PC-3 (cell line): ENCODE data around the gene TCEANC. TPM values are rescaled to one million over a fixed set of nuclear protein-coding genes. Genes with fewer than 3 reads are reported as not detected.

Source experiments
- ATAC-seq: fragments of 200-7000 bp; cut with Tn5 transposase; 2 replicates; pipeline ENCODE4 v1.9.1; 2020; ENCODE audit warnings: mild to moderate bottlenecking, moderate library complexity
- BruUV-seq: library from RNA; stranded (reverse); fragments of 400-500 nt; replicated peaks from 2 replicates; lab custom pipeline; 2021; lab: Mats Ljungman, UMichigan
- CTCF ChIA-PET: fragments of 300-600 bp; sonication (Branson Sonifier 250); formaldehyde crosslinking; loops from one replicate; lab custom pipeline; 2022; ENCODE audit warnings: antibody characterized with exemption; lab: Charles Lee
- POLR2A ChIA-PET: fragments of 300-600 bp; sonication (Branson Sonifier 250); formaldehyde crosslinking; loops from one replicate; lab custom pipeline; 2022; ENCODE audit warnings: antibody characterized with exemption; ENCODE audit not compliant: unreplicated experiment; lab: Charles Lee
- DNase-seq: peaks from one replicate; pipeline ENCODE4 v3.0.0-alpha.2; 2015
- H2AFZ ChIP-seq: fragments of 300-600 bp; sonication (generic); 2 replicates; pipeline ENCODE4 v1.6.0; 2016; ENCODE audit warnings: antibody characterized with exemption, low read length
- H3F3A ChIP-seq: fragments of 300-600 bp; sonication (generic); one replicate; pipeline ENCODE4 v1.6.0; 2017; ENCODE audit warnings: antibody characterized with exemption, low read length, control low read depth, mild to moderate bottlenecking; ENCODE audit not compliant: unreplicated experiment
- H3K27ac ChIP-seq: fragments of 300-600 bp; sonication (generic); 2 replicates; pipeline ENCODE4 v1.5.1; 2016; ENCODE audit warnings: mild to moderate bottlenecking, low read length
- H3K27me3 ChIP-seq: fragments of 300-600 bp; sonication (generic); 2 replicates; pipeline ENCODE4 v1.6.1; 2016; ENCODE audit warnings: low read length, mixed read lengths
- H3K36me3 ChIP-seq: fragments of 300-600 bp; sonication (generic); 2 replicates; pipeline ENCODE4 v1.6.1; 2016; ENCODE audit warnings: low read depth, mixed run types, low read length, mixed read lengths
- H3K4me1 ChIP-seq: fragments of 300-600 bp; sonication (generic); 2 replicates; pipeline ENCODE4 v1.5.1; 2016; ENCODE audit warnings: low read length; ENCODE audit not compliant: insufficient read depth
- H3K4me2 ChIP-seq: fragments of 300-600 bp; sonication (generic); 2 replicates; pipeline ENCODE4 v1.6.0; 2016; ENCODE audit warnings: low read length
- H3K4me3 ChIP-seq: fragments of 300-600 bp; sonication (generic); 2 replicates; pipeline ENCODE4 v1.5.1; 2016; ENCODE audit warnings: mild to moderate bottlenecking, low read length, mixed read lengths
- H3K79me2 ChIP-seq: fragments of 300-600 bp; sonication (generic); 2 replicates; pipeline ENCODE4 v1.6.1; 2017; ENCODE audit warnings: low read length, mixed read lengths
- H3K9ac ChIP-seq: fragments of 300-600 bp; sonication (generic); 2 replicates; pipeline ENCODE4 v1.6.0; 2016; ENCODE audit warnings: mild to moderate bottlenecking, low read length
- H3K9me2 ChIP-seq: fragments of 300-600 bp; sonication (generic); replicated peaks from 2 replicates; pipeline ENCODE4 v1.6.1; 2016; ENCODE audit warnings: mixed run types, low read length, mixed read lengths
- H3K9me3 ChIP-seq: fragments of 300-600 bp; sonication (generic); 2 replicates; pipeline ENCODE4 v1.6.1; 2016; ENCODE audit warnings: low read length, mixed read lengths
- H4K20me1 ChIP-seq: fragments of 300-600 bp; sonication (generic); 2 replicates; pipeline ENCODE4 v1.6.1; 2016; ENCODE audit warnings: low read length, mixed read lengths
- EZH2 ChIP-seq: fragments of 300-600 bp; sonication (generic); IDR thresholded peaks from one replicate; pipeline ENCODE4 v1.6.1; 2017; ENCODE audit warnings: antibody characterized with exemption, mild to moderate bottlenecking, low read length; ENCODE audit not compliant: unreplicated experiment
- EZH2phosphoT487 ChIP-seq: fragments of 300-600 bp; sonication (generic); IDR thresholded peaks from 2 replicates; pipeline ENCODE4 v1.6.1; 2018; ENCODE audit warnings: mild to moderate bottlenecking, antibody characterized with exemption, low read length, borderline replicate concordance
- intact Hi-C: fragments of 100-400 bp; cut with micrococcal nuclease; formaldehyde crosslinking; loops from 2 replicates; pipeline ENCODE4 v1.9.0; 2023
- total RNA-seq: library from RNA; depleted of rRNA; stranded (reverse); fragments of >200 nt; gene quantifications from 2 replicates; pipeline ENCODE4 v1.2.3, GENCODE V29; 2014
- TF ChIP-seq, protein P1 (sequence below): fragments of 300-600 bp; sonication (generic); conservative IDR thresholded peaks from 2 replicates; pipeline ENCODE4 v1.5.1; 2017; ENCODE audit warnings: antibody characterized with exemption, low read depth, mild to moderate bottlenecking, low read length

TCEANC gene
- total RNA-seq, 1 experiment from 2014 or later, result 0.62 TPM

GRCh38 chrX:13607331-13607995 is 45.5 kb upstream of the TCEANC start:
- ATAC-seq, result no peak
- ChIA-PET POLR2A (no interaction called here), CTCF (no interaction called here)
- Histone ChIP-seq H3K9me3 (no peaks in the 10 kb centered on the region), H3K27ac (no peak overlapping the region), H3K4me2 (no peak overlapping the region), H3K9me2 (no peaks in the 10 kb centered on the region), H3K27me3 (no peaks in the 10 kb centered on the region), H3K79me2 (no peaks in the 10 kb centered on the region), H3K36me3 (no peaks in the 10 kb centered on the region), H3K9ac (no peak overlapping the region), H3K4me1 (no peaks in the 10 kb centered on the region), H2AFZ (no peak overlapping the region), H4K20me1 (no peaks in the 10 kb centered on the region), H3F3A (no peaks in the 10 kb centered on the region), H3K4me3 (no peak overlapping the region)
- DNase-seq, result no peak
- intact Hi-C loops, result no loop called here
- no TSS peak for BruUV-seq
- TF ChIP-seq, protein P1, sequence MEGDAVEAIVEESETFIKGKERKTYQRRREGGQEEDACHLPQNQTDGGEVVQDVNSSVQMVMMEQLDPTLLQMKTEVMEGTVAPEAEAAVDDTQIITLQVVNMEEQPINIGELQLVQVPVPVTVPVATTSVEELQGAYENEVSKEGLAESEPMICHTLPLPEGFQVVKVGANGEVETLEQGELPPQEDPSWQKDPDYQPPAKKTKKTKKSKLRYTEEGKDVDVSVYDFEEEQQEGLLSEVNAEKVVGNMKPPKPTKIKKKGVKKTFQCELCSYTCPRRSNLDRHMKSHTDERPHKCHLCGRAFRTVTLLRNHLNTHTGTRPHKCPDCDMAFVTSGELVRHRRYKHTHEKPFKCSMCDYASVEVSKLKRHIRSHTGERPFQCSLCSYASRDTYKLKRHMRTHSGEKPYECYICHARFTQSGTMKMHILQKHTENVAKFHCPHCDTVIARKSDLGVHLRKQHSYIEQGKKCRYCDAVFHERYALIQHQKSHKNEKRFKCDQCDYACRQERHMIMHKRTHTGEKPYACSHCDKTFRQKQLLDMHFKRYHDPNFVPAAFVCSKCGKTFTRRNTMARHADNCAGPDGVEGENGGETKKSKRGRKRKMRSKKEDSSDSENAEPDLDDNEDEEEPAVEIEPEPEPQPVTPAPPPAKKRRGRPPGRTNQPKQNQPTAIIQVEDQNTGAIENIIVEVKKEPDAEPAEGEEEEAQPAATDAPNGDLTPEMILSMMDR, result no peak
- no peak for TF ChIP-seq EZH2
- no peak for TF ChIP-seq EZH2phosphoT487

DNA sequence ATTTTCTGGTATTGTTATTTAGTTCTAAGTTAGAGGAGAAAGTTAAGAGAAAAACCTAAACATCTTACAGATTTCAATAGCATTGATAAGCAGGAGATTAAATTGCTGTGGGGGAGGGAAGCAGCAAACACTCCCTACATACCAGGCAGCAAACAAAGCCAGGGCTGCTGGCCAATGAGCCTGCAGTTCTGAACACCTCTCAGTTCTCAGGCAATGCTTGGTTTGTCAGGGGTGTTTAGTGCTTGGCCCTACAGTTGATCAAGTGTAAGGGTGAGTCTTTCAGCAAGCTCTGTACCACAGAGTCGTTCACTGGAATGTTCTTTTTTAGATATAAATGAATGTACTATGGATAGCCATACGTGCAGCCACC is 45.0 kb upstream of the TCEANC start:
- Histone ChIP-seq H3K9me3 (no peaks in the 10 kb centered on the region), H2AFZ (no peak overlapping the region), H3K79me2 (no peaks in the 10 kb centered on the region), H3K4me1 (no peaks in the 10 kb centered on the region), H3K9me2 (no peaks in the 10 kb centered on the region), H4K20me1 (no peaks in the 10 kb centered on the region), H3K27ac (no peak overlapping the region), H3K9ac (no peak overlapping the region), H3K4me2 (no peak overlapping the region), H3F3A (no peaks in the 10 kb centered on the region), H3K4me3 (no peak overlapping the region), H3K36me3 (no peaks in the 10 kb centered on the region), H3K27me3 (no peaks in the 10 kb centered on the region)
- CTCF ChIA-PET, result no interaction called here
- POLR2A ChIA-PET, result no interaction called here
- BruUV-seq, result no TSS peak
- DNase-seq (no peak), ATAC-seq (no peak)
- TF ChIP-seq EZH2, result no peak
- TF ChIP-seq EZH2phosphoT487, result no peak
- TF ChIP-seq, protein P1, result no peak
- intact Hi-C loops, result no loop called here

DNA sequence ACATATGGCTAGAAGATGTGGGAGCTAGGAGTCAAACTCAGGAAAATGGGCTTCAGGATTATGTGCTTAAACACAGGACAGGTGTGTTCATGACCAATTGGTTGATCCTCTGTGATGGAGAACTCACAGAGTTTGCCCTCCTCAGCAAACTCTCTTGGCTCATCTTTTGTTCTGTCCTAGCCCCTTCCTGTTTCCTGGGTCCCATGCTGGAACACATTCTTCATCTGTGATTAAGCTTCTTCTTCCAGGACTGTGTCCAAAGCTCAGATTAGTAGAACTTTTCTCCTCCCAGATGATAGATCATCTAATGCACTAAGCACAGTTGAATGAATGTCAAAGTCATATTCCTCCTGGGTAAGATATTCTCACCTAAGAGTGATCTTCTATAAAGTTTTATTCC is 38.8 kb upstream of the TCEANC start:
- POLR2A ChIA-PET, result no interaction called here
- no peak overlapping the region for H3K4me3 ChIP-seq
- H3F3A ChIP-seq, result no peaks in the 10 kb centered on the region
- H4K20me1 ChIP-seq, result no peaks in the 10 kb centered on the region
- intact Hi-C loops, result no loop called here
- H3K27me3 ChIP-seq, result peaks cover 9% of the 10 kb centered on the region
- no peak overlapping the region for H3K27ac ChIP-seq
- H3K36me3 ChIP-seq, result no peaks in the 10 kb centered on the region
- no peak for DNase-seq
- H3K79me2 ChIP-seq, result no peaks in the 10 kb centered on the region
- H3K9me3 ChIP-seq, result no peaks in the 10 kb centered on the region
- no peak overlapping the region for H3K9ac ChIP-seq
- BruUV-seq, result no TSS peak
- H3K4me1 ChIP-seq, result no peaks in the 10 kb centered on the region
- H3K9me2 ChIP-seq, result no peaks in the 10 kb centered on the region
- TF ChIP-seq EZH2phosphoT487, result no peak
- H3K4me2 ChIP-seq, result no peak overlapping the region
- ATAC-seq, result no peak
- CTCF ChIA-PET, result no interaction called here
- no peak overlapping the region for H2AFZ ChIP-seq
